GM12864 (cell line): ENCODE data around the gene C16orf54.
"Not testable (repeated sequence)": the region's sequence is repeated elsewhere in the genome, so short reads cannot be mapped to it uniquely, and the experiment has no call there.

Experiments used
- DNase-seq: peaks from one replicate; pipeline ENCODE4 v3.0.0-alpha.2; 2011; ENCODE audit warnings: low read depth
- H3K4me3 ChIP-seq: 2 replicates; pipeline ENCODE4 v1.5.1; 2011; ENCODE audit warnings: mild to moderate bottlenecking, low read depth, low read length, control low read depth
- TF ChIP-seq, protein P1 (sequence below): IDR thresholded peaks from 2 replicates; pipeline ENCODE4 v1.5.1; 2011; ENCODE audit warnings: low read depth, mild to moderate bottlenecking, moderate library complexity, low read length, control low read depth, inconsistent platforms; ENCODE audit errors: missing control alignments

Gene C16orf54

DNA sequence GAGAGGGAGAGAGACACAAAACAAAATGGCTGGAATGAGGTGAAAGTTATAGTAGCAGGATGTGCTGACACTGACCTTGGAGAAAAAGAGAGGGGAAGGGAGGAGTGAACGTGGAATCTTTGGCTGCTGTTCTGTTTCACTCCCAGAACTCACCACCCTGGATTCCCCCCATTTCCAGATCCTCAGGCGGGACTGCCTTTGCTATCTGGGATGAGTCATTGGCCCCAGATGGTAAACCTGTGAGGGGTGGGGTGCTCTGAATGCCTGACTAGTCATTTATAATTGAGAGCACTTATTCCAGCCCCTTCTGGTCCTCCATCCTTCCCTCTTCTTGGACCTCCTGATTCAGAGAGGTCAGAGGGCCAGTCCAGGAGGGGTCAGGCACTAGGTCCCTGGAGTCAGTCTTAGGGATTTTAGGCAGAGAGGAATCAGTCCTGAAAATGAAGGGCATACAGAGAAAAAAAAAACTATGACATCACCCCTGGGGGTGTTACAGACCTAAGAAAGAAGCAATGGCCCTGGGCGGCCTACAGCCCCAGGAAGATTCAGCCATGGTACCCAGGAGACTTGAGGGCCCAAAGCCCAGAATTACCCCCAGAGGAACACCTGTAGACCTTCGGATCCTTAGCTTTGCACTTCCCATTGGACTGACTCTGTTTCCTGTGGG lies 30.1 kb upstream of the C16orf54 start:
- no peak for DNase-seq
- no peak overlapping the region for H3K4me3 ChIP-seq

DNA sequence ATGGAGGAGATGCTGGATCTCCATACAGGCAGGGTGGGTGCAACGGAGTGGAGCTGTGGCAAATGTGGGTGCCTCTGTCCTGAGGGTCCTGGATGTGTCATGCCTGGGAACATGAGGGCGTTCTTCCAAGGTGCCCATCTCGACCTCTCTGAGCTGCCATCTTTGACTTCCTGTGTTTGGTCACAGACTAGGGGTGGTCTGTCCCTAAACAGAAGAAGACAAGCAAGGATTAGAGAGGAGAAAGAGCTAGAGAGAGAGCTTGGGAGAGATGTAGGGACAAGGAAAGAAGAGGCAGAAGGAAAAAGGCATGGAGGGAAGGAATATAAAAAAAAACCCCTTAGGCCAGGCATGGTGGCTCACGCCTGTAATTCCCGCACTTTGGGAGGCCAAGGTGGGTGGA lies 28.9 kb upstream of the C16orf54 start:
- TF ChIP-seq, protein P1, sequence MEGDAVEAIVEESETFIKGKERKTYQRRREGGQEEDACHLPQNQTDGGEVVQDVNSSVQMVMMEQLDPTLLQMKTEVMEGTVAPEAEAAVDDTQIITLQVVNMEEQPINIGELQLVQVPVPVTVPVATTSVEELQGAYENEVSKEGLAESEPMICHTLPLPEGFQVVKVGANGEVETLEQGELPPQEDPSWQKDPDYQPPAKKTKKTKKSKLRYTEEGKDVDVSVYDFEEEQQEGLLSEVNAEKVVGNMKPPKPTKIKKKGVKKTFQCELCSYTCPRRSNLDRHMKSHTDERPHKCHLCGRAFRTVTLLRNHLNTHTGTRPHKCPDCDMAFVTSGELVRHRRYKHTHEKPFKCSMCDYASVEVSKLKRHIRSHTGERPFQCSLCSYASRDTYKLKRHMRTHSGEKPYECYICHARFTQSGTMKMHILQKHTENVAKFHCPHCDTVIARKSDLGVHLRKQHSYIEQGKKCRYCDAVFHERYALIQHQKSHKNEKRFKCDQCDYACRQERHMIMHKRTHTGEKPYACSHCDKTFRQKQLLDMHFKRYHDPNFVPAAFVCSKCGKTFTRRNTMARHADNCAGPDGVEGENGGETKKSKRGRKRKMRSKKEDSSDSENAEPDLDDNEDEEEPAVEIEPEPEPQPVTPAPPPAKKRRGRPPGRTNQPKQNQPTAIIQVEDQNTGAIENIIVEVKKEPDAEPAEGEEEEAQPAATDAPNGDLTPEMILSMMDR, result no peak
- DNase-seq, result no peak
- no peak overlapping the region for H3K4me3 ChIP-seq

More for the DNA sequence above, 30.1 kb upstream of the C16orf54 start:
- TF ChIP-seq, protein P1, result no peak

DNA sequence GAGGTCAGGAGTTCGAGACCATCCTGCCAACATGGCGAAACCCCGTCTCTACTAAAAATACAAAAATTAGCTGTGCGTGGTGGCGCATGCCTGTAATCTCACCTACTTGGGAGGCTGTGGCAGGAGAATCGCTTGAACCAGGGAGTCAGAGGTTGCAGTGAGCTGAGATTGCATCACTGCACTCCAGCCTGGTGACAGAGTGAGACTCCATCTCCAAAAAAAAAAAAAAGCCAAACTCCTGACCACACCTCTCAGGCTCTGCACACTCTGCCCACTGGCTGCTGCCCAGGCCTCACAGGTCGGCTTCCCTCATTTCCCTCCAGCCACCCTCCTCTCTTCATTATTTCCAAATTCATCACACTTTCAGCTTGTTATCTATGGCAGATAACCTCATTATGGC lies 26.5 kb upstream of the C16orf54 start:
- DNase-seq, result not testable (repeated sequence)

DNA sequence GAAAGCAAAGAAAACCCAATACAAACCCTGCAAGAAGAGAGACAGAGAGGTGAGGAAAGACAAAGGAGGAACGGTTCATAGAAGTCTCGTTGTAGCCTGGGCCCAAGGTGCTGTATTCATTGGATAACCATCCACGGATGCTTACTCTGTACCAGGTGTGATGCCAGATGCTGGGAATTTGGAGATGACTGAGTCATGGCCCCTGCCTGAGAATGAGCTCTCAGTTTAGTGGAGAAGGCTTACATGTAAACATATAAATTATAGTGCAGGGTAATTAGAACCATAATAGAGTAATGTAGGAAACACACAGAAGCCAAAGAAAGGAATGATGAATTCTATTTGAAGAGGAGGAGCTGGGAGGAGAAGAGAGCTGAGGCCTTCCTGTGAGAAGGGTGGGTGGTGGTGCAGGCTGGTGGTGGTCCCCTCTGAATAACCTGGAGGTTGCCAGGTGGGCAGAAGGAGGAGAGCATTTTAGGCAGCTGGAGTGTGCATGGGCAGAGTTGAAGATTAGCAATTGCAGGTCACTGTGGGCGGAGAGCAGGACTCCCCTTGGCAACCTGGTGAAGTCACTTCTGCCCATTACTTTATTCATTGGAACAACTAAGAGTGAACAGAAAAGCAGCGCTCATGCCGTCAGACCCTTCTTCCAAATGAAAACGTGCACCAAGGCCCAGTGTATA lies 24.6 kb upstream of the C16orf54 start:
- DNase-seq, result no peak
- TF ChIP-seq, protein P1, result no peak
- H3K4me3 ChIP-seq, result no peak overlapping the region

More for the DNA sequence above, 26.5 kb upstream of the C16orf54 start:
- H3K4me3 ChIP-seq, result not testable (repeated sequence)

DNA sequence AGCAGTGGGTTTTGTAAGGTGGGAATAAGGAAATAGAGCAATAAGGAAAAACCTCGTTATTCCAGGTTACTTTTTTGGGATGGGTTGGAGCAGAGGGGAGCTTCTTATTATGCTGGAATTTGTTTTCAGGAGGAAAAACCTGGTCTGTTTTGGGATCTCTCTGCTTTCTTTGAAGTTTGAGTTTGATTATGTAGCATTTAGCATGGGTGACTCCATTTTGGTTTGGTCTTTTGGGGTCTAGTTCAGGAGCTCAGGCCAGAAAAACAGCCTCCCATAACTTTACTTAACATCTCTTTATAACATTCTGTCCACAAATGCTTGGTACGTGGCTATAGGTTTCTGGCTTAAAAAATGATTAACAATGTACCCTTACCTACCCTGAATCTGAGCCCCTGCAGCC lies 23.7 kb upstream of the C16orf54 start:
- no peak for DNase-seq
- H3K4me3 ChIP-seq, result no peak overlapping the region
- TF ChIP-seq, protein P1, result no peak

DNA sequence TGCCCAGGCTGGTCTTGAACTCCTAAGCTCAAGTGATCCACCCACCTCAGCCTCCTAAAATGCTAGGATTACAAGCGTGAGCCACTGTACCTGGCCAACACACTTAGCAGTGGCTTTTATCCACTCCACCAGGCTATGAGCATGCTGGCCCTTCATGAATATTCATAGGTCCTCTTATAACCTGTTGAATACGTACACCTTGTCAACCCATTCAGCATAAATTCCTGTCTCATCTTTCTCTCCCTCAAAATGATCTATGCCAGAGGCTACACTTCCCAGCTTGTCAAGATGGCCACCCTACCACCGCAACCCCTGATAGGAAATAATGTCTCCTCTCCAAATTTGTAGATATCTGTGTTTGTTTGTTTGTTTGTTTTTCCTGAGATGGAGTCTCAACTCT lies 21.3 kb upstream of the C16orf54 start:
- no peak for DNase-seq

DNA sequence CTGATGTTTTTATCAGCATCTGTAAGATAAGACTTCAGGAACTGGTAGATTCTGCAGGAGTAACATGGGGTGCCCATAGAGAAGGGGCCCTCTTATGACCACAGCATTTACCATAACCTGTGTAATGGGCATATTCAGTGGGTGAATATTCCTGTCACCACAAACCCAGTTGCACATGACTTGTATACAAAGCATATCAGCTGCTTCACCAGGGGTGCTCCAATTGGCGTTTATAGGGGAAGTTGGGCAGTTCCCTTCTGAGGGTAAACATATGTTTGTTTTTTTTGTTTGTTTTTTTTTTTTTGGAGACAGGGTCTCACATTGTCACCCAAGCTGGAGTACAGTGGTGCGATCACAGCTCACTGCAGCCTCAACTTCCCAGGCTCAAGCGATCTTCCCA lies 20.8 kb upstream of the C16orf54 start:
- no peak overlapping the region for H3K4me3 ChIP-seq
- TF ChIP-seq, protein P1, result no peak
- DNase-seq, result no peak

More for the DNA sequence above, 21.3 kb upstream of the C16orf54 start:
- TF ChIP-seq, protein P1, result no peak
- H3K4me3 ChIP-seq, result no peak overlapping the region
